ENCODE measurements around the gene CALML6.
A peak's percentile ranks its signal among the peaks of the same experiment; 100 is the strongest.

CALML6 gene

GRCh38 chr1:1943834-1944570 lies 28.9 kb downstream of the CALML6 start:
- DNase-seq = peak; percentile 67

GRCh38 chr1:1945782-1946393 lies 30.8 kb downstream of the CALML6 start:
- no peak for DNase-seq

GRCh38 chr1:1946540-1946939 lies 31.5 kb downstream of the CALML6 start:
- DNase-seq = no peak

GRCh38 chr1:1947493-1947892 lies 32.4 kb downstream of the CALML6 start:
- DNase-seq = no peak

GRCh38 chr1:1948783-1949182 lies 33.7 kb downstream of the CALML6 start:
- DNase-seq = no peak

- DNase-seq = no peak
Observed at GRCh38 chr1:1950940-1951339, 35.9 kb downstream of the CALML6 start.

DNA sequence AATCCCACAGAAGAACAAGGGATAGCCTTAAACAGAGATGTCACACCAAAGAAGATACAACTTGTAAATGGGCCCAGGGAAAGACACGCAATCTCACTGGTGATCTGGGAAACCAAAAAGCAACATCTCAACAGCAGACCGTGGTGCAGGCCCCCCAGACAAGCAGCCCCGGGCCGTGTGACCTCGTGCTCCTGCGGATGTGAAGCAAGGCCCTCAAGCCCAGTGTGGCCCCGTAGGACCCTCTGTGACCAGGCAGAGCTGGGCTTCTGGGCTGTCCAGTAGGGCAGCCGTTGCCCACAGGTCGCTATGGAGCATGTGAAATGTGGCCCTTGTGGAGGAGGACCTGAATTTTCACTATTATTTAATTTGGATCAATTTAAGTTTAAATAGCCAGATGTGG lies 39.0 kb downstream of the CALML6 start:
- no peak for DNase-seq

- DNase-seq = no peak
Observed at GRCh38 chr1:1954831-1955441, 39.9 kb downstream of the CALML6 start.

DNA sequence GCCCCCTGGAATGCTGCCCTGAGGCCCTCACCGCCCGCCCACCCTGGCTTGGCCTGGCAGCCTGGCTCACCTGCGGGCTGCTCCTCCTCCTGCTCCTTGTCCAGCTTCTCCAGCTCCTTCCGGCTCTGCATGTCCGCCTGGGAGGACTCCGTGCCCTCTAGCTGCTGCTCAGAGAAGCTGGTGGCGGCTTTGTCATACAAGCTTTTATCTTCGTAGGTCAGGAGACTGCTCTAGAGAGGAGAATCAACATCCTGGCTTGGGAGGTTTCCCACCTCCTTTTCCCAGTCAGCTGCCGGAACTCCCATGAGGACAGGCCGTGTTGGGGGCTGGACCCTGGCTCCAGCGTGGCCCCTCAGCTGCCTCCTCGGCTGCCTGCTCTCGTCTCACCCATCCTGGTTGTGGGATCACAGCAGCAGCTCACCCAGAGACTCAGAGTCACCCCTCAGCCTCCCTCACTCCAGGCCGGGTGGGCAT lies 40.6 kb downstream of the CALML6 start:
- DNase-seq = no peak

DNA sequence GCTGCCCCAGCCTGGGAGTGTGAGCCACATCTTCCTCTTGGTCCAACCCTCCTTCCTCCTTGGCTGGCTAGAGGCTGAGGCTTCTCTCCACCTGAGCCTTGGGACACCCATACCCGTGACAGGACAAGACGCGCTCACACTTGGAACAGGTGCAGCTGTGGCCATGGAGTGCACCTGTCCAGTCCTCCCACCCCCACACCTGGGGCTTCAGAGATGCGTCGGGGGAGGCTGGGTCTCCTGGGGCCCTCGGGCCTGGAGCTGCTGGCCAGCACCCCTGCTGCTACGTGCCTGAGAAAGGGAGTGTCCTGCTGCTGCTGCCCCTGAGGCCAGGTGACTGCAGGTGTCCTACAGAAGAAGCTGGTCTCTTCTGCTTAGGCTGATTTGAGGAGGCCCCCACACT lies 41.0 kb downstream of the CALML6 start:
- DNase-seq = no peak

DNA sequence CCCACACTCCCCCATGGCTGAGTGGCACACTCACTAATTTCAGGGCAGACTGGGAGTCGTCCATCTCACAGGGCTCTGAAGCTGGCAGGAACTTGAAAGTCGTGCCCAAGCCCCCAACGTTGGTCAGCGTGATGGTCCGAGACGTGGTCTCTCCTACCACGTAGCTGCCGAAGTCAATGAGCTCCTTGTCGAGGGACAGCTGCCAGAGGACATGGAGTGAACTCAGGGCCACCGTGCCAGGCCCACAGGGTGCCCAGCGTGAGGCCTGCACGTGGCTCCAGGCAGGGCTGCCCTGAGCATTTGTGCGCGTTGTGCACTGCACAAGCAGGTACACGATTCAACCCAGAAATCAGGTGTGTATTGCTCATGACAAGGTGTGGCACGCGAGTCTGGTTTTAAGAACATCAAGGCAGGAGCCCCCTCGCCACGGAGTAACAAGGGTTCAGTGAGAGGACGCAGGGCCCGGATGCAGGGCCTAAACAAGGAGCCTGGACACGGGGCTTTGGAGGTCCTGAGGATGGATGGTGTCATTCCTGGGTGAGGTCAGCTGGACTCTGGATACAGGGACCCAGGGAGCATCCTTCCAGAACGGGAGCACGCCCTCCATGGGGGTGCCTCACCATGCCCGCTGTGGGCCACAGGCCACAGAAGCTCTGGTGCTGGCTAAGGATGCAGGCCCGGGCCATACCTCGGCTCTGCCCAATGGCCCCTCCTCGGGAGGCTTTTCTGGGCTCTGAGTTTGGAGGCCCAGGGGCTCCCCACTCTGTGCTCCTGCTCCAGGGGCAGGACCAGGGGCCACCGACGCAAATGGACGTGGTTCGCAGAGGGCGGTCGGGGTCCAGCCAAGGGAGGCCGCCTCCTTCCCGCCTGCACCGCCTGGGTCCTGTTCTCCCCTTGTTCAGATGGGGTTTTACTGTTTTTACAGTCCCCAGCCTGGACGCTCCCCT lies 41.8 kb downstream of the CALML6 start:
- DNase-seq = no peak

GRCh38 chr1:1957533-1957961 lies 42.5 kb downstream of the CALML6 start:
- no peak for DNase-seq

DNA sequence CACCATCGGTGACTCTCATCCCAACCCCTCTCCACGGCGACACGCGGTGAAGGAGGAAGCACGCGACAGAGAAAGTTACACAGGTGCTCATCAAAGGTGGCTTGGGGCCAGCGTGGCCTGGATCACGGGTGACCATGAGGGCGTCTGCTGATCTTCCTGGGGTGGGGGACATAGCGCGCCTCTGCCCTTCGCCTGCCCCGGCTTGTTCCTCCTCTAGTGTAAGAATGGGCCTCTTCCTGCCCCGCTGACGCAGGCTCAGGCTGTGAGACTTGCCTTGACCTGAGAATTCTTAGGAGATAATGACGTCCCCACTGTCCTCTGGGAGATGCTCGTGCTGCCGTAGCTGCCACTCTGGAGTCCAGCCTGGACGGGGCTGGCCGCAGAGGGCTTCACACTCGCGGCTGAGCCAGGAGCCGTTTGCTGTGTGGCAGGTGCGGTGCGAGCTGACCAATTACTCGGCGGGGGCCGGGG lies 43.0 kb downstream of the CALML6 start:
- DNase-seq = no peak

GRCh38 chr1:1959459-1959839 lies 44.4 kb downstream of the CALML6 start:
- DNase-seq = no peak

- DNase-seq = peak; percentile 67
Observed at GRCh38 chr1:1959840-1960479, 44.9 kb downstream of the CALML6 start.

DNA sequence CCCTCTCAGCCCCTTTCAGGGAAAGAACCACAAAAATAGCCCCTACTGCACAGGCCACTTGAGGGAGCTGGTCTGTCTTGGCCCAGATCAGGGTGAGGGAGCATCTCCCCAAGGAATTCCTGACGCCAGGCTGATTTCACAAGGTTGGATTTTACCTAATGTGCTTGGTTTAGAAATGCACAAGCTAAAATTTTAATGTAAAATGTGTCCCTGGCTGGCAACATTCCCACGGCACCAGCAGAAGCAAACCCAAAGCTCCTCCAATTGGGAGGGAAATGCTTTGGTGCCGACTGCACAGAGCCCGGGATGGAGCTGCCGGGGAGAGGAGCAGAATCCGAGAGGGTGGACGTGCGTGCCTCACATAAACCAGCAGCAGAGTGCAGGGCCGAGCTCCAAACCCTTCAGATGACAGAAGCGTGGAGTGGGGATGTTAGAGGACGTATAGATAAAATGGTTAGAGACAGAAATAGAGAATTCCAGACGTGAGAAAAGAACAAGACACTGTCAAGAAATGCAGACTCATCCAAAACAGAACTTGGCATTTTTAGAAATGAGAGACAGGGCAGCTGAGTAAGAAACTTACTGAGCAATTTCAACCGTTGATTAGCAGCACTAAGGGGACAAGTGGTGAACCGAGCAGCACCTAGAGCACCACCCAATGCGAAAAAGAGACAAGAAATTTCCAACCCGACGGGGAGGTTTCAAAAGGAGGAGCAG lies 45.6 kb downstream of the CALML6 start:
- no peak for DNase-seq

DNA sequence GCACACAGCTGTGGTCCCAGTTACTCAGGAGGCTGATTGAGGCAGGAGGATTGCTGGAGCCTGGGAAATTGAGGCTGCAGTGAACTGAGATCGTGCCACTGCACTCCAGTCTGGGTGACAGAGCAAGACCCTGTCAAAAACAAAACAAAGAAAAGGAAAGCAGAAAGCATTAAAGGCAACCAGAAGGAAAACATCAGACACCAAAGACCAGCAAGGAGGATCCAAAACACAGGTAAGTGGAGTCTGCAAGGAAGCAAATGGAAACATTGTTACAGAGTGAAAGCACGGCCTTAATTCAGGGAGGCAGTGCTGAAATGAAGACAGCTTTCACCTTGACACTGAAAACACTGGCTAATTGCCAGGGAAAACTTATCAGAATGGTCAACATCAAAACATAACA lies 47.7 kb downstream of the CALML6 start:
- DNase-seq = no peak

DNA sequence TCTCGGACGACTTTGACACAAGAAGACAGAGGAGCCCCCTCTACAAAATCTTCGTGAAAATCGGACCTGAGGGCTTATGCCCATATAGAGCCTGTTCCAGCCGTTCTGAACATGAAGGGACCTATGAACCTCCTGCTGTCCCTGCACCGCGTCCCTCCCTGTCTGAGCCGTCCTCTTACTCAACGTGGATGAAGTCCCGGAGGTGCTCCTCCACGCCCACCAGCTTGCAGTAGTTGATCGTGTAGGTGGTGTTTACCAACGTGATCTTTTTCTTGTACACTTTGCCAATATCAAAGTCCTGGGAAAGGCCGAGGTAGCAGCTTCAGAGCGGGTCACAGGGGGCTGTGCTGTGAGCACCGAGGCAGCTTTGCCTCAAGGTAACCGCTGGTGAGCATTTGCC lies 48.5 kb downstream of the CALML6 start:
- no peak for DNase-seq

DNA sequence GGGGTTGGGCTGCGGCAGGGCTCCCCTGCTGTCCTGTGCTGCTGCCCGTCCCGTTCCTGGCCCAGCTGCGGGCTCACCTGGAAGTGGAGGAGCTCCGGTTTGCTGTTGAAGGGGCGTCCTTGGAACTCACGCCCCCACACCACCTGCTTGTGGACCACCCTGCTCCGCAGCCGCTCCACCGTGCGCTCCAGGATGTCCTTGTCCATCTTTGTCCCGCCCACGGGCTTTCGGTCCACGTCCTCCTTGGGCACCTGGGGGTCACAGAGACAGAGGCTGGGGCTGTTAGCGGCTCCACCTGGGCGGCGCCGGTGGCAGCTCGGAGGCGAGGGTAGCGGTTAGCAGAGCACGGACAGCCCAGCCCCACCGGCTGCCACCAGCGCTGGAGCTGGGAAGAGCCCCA lies 49.8 kb downstream of the CALML6 start:
- no peak for DNase-seq

- DNase-seq = no peak
Observed at GRCh38 chr1:1965546-1965945, 50.5 kb downstream of the CALML6 start.

- no peak for DNase-seq
Observed at GRCh38 chr1:1966071-1966740, 51.1 kb downstream of the CALML6 start.
